ENCODE measurements around the gene TCF12.

Gene TCF12

DNA sequence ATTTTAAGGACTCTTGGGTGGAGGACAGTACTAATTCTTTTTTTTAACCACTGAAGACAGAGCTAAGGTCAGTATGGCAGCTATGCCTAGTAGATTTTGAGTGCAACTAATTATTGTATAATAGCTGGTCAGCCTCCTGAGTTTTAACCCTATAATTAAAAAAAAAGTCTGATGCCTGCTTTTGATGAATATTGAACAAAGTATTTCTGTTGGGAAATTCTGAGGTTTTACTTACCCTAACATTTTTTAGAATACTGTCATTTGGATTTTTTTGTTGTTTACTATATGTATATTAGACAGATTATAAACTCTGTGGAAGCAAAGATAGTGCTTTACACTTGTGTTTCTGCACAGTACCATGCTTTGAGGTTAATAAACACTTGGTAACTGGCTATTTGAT, 20.8 kb downstream of the TCF12 start:
- DNase-seq (ENCODE audit: low read depth), result no peak
- in situ Hi-C loops (cut with HindIII; ENCODE audit: low sequenced_read_pairs), result no loop called here
- TF ChIP-seq, protein P1, sequence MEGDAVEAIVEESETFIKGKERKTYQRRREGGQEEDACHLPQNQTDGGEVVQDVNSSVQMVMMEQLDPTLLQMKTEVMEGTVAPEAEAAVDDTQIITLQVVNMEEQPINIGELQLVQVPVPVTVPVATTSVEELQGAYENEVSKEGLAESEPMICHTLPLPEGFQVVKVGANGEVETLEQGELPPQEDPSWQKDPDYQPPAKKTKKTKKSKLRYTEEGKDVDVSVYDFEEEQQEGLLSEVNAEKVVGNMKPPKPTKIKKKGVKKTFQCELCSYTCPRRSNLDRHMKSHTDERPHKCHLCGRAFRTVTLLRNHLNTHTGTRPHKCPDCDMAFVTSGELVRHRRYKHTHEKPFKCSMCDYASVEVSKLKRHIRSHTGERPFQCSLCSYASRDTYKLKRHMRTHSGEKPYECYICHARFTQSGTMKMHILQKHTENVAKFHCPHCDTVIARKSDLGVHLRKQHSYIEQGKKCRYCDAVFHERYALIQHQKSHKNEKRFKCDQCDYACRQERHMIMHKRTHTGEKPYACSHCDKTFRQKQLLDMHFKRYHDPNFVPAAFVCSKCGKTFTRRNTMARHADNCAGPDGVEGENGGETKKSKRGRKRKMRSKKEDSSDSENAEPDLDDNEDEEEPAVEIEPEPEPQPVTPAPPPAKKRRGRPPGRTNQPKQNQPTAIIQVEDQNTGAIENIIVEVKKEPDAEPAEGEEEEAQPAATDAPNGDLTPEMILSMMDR (IDR thresholded peaks at IDR 0.05; ENCODE audit: low read depth, low read length, missing control alignments), result no peak

DNA sequence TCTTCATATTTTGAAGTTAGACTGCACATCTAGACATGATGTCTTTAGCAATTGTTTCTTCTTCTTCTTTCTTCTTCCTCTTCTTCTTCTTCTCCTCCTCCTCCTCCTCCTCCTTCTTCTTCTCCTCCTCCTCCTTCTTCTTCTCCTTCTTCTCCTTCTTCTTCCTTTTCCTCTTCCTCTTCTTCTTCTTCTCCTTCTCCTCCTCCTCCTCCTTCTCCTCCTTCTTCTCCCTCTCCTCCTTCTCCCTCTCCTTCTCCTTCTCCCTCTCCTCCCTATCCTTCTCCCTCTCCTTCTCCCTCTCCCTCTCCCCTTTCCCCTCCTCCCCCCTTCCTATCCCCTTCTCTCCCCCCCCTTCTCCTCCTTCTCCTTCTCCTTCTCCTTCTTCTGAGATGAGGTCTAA, 21.9 kb downstream of the TCF12 start:
- in situ Hi-C loops (cut with HindIII; ENCODE audit: low sequenced_read_pairs), result no loop called here
- DNase-seq (ENCODE audit: low read depth), result no peak
- no peak overlapping the region for H3K4me3 ChIP-seq (ENCODE audit: low read depth, low read length)
- TF ChIP-seq, protein P1 (IDR thresholded peaks at IDR 0.05; ENCODE audit: low read depth, low read length, missing control alignments), result no peak

More for the DNA sequence above, 20.8 kb downstream of the TCF12 start:
- H3K4me3 ChIP-seq (ENCODE audit: low read depth, low read length), result no peak overlapping the region

DNA sequence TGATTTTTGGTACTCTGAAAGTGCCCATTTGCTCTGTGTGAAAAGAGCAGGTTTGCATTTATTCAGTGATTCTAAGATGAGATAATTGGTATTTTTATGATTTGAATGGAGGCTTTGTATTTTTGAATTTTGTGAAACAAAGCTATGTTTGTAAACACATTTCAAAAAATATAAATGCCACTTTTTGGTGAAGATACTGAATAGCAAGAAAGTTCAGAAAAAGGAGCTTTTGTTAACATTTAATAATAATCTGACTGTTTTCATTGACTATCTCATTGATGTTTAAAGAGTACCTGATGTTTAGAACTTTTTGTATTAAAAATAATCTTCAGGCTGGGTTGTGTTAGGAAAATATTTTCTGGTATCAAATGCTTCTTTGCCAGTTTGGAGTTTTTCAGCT, 23.7 kb downstream of the TCF12 start:
- no peak for DNase-seq (ENCODE audit: low read depth)
- H3K4me3 ChIP-seq (ENCODE audit: low read depth, low read length), result no peak overlapping the region
- TF ChIP-seq, protein P1 (IDR thresholded peaks at IDR 0.05; ENCODE audit: low read depth, low read length, missing control alignments), result no peak
- in situ Hi-C loops (cut with HindIII; ENCODE audit: low sequenced_read_pairs), result no loop called here

DNA sequence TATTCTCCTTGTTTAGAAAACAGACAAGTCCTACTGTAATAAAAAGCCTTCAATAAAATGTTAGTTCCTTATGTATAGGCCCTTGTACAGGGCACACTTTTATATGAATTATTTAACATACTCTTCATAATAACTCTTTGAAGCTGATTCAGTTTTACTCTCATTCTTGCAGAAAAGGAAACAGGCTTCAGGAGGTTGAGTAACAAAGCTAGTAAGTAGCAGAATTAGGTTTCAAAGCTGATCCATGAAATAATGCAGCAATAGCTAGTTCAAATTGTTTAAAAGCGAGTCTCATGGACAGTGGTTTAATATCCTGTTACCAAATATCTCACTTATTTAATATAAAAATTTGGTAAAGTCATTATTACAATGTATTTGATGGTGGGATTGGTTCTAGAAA, 25.0 kb downstream of the TCF12 start:
- TF ChIP-seq, protein P1 (IDR thresholded peaks at IDR 0.05; ENCODE audit: low read depth, low read length, missing control alignments), result no peak
- DNase-seq (ENCODE audit: low read depth), result no peak
- no peak overlapping the region for H3K4me3 ChIP-seq (ENCODE audit: low read depth, low read length)
- in situ Hi-C loops (cut with HindIII; ENCODE audit: low sequenced_read_pairs), result no loop called here

DNA sequence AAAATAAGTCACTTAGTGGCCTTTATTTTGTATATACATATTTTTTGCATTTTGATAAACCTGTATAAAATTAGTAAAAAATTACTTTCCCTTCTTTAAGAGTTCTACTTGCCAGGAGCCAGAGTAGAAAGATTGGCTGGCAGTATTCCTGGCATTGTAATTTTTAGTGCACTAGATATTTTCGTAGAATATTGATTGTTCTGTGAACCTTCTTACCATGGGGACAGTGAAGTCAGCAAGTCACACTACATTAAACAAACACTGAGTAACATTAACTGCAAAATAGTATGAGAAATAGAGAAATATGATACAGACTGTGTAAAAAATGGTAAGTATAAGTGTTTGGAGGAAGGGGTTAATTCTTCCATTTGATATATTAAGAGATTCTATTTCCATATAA, 26.0 kb downstream of the TCF12 start:
- no peak for DNase-seq (ENCODE audit: low read depth)
- no peak overlapping the region for H3K4me3 ChIP-seq (ENCODE audit: low read depth, low read length)
- TF ChIP-seq, protein P1 (IDR thresholded peaks at IDR 0.05; ENCODE audit: low read depth, low read length, missing control alignments), result no peak
- in situ Hi-C loops (cut with HindIII; ENCODE audit: low sequenced_read_pairs), result no loop called here

DNA sequence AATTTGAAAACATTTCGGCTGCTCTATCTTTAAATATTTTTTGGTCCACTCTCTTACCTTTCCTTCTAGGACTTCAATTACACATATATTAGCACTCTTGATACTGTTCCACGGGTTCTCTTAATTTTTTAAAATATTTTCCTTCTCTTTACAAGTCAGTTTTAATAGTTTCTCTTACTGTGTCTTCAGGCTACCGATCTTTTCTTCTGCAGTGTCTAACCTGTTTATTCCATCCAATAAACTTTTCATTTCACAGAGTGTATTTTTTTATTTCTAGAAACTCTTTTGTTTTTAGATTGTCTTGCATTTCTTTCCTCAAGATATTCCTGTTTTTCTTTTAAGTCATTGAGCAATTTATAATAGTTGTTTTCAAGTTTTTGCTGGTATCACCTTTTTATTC, 27.7 kb downstream of the TCF12 start:
- no peak for DNase-seq (ENCODE audit: low read depth)
- in situ Hi-C loops (cut with HindIII; ENCODE audit: low sequenced_read_pairs), result loop anchor here (5.0 kb wide), 1 partner anchor 46 kb away; no protein-coding TSS in a partner anchor
- TF ChIP-seq, protein P1 (IDR thresholded peaks at IDR 0.05; ENCODE audit: low read depth, low read length, missing control alignments), result no peak
- H3K4me3 ChIP-seq (ENCODE audit: low read depth, low read length), result no peak overlapping the region

Data from astrocyte of the cerebellum (primary cell).